HG03025 (cell line): ENCODE measurements around the gene ZNF143.

Experiments used
- ATAC-seq: cut with Tn5 transposase; IDR thresholded peaks from one replicate; pipeline ENCODE4 v1.9.1; 2021; ENCODE audit warnings: mild to moderate bottlenecking, moderate library complexity; ENCODE audit not compliant: unreplicated experiment, low FRiP score

The ZNF143 gene

GRCh38 chr11:9573052-9573774 lies 112.4 kb downstream of the ZNF143 start, which contains the start of gene WEE1:
Gene WEE1, plus strand, starts transcription at chr11:9573670. Its CDS starts 264 bp downstream, at chr11:9573934.
- peak; percentile 84 for ATAC-seq

- ATAC-seq: peak; percentile 18
These were observed 113.2 kb downstream of the ZNF143 start for GRCh38 chr11:9573775-9574621.

- no peak for ATAC-seq
These were observed 113.9 kb downstream of the ZNF143 start for GRCh38 chr11:9574622-9575259.

DNA sequence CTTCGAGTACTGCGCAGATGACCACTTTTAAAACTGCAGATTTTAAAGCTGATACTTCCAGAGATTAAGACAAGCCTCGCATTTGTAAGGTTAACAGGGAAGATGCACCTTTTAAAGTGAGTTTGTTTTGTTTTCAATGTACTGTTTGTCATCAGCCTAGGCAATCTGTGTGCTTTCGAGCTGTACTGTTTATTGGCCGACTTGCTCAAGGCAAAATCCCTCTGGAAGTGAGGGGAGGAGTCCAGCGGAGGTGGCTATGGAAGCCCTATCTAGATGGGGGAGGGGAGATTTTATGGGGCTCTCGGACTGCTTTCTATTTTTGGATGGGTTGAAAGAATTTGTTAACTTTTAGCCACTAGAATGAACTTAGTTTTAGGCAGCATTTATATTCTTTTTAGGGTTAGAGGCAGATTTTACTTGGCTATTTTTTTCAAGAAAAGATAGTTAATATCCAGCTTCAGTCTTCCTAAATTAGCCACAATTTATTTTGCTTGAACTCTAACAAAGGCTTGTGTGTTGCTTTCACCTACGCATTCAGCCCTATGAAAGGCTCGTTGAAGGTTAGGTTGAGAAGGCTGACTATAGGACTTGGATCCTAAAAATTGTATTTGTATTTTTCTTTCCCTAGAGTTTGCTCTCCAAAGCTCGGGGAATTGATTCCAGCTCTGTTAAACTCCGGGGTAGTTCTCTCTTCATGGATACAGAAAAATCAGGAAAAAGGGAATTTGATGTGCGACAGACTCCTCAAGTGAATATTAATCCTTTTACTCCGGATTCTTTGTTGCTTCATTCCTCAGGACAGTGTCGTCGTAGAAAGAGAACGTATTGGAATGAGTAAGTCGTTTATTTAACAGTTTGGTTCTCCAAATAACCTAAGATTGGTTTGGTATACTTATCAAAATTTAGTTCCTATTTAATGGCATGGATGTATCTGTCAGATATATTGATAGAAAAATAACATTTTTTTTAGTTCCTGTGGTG lies 114.7 kb downstream of the ZNF143 start:
- ATAC-seq: no peak

DNA sequence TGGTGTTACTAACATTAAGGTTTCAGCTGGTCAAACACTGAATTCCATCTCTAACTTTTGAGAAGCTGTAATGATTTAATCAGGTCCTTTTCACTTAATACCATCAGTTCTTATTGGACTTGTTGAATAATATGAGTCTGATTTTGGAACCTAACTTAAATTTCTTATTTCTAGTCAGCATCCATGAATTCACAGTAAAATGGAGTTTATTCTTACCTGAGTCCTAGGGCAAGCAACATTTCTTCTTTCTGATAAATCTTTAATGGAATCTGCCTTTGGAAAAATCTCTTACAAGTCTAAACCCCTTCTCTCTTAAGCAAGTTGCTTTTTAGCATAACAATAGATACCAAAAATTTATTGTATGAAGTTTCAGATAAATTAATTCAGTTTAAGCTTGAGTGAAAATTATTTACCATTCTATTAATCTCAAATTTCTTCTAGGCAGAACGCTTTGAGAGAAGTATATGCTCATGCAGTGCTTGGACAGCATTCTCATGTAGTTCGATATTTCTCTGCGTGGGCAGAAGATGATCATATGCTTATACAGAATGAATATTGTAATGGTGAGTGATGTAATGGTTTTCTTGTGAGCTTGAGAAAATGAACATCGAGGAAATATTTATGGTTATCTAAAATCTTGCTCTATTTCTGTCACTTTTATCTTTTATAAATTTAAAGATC lies 116.0 kb downstream of the ZNF143 start:
- no peak for ATAC-seq

DNA sequence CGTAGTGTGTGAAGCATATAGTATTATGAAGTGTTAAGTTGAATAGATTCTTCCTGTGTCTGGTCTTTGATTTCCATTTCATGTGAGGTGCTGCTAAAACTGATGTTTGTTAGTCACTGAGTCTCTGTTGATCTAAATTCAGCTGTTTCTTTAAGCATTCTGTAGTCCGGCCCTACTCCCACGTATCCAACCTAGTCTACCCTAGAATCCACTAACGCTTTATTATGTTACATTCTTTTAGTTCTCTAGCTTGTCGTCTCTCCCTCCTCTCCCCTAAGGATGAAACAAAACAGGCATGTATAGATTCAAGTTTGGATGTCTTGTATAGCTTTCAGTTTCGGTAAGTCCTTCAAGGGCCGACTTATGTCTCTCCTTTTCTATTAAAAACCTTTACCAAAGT lies 116.7 kb downstream of the ZNF143 start:
- no peak for ATAC-seq
